Type B pancreatic cell (in vitro differentiated cells): Measurements from ENCODE around the gene KAT8. TPM values are rescaled to one million over a fixed set of nuclear protein-coding genes. Genes with fewer than 3 reads are reported as not detected.

Source experiments
- DNase-seq: peaks from one replicate; pipeline ENCODE4 v3.0.0; 2021; ENCODE audit warnings: mixed read lengths; ENCODE audit not compliant: unreplicated experiment; ENCODE audit errors: extremely low spot score
- H3K27ac Mint-ChIP-seq: 2 replicates; pipeline ENCODE4 v1.8.0; 2021; ENCODE audit warnings: mild to moderate bottlenecking, mixed read lengths
- H3K27me3 Mint-ChIP-seq: 2 replicates; pipeline ENCODE4 v1.8.0; 2021; ENCODE audit warnings: mixed read lengths
- H3K36me3 Mint-ChIP-seq: 2 replicates; pipeline ENCODE4 v1.8.0; 2021; ENCODE audit warnings: mixed read lengths
- H3K4me1 Mint-ChIP-seq: one replicate; pipeline ENCODE4 v1.8.0; 2021; ENCODE audit warnings: mixed read lengths; ENCODE audit not compliant: unreplicated experiment
- H3K4me3 Mint-ChIP-seq: 2 replicates; pipeline ENCODE4 v1.8.0; 2021; ENCODE audit warnings: mild to moderate bottlenecking, mixed read lengths
- H3K9me3 Mint-ChIP-seq: 2 replicates; pipeline ENCODE4 v1.8.0; 2021; ENCODE audit warnings: mixed read lengths
- CTCF ChIP-seq: fragments of 200-600 bp; sonication (generic); conservative IDR thresholded peaks from 2 replicates; pipeline ENCODE4 v1.5.0; 2021; ENCODE audit warnings: antibody characterized with exemption, mild to moderate bottlenecking
- total RNA-seq: library from RNA; stranded (reverse); gene quantifications from 2 replicates; pipeline ENCODE4 v1.2.1, GENCODE V29; 2021; ENCODE audit warnings: low replicate concordance

The KAT8 gene
- total RNA-seq, 1 donor from 2014 or later = 70.3 TPM

- peaks cover 11% of the 10 kb centered on the region for H3K36me3 Mint-ChIP-seq
- H3K4me1 Mint-ChIP-seq = peaks cover 10% of the 10 kb centered on the region
- no peak overlapping the region for H3K4me3 Mint-ChIP-seq
- H3K27ac Mint-ChIP-seq = no peak overlapping the region
- no peak for DNase-seq
- TF ChIP-seq CTCF = no peak
- no peaks in the 10 kb centered on the region for H3K27me3 Mint-ChIP-seq
- H3K9me3 Mint-ChIP-seq = no peaks in the 10 kb centered on the region
Observed at GRCh38 chr16:31111881-31112466, 5.5 kb upstream of the KAT8 start.

- no peak for TF ChIP-seq CTCF
- no peak overlapping the region for H3K4me3 Mint-ChIP-seq
- H3K9me3 Mint-ChIP-seq = no peaks in the 10 kb centered on the region
- H3K4me1 Mint-ChIP-seq = peaks cover 5% of the 10 kb centered on the region
- DNase-seq = no peak
- no peak overlapping the region for H3K27ac Mint-ChIP-seq
- no peaks in the 10 kb centered on the region for H3K27me3 Mint-ChIP-seq
- H3K36me3 Mint-ChIP-seq = peaks cover 11% of the 10 kb centered on the region
Observed at GRCh38 chr16:31112711-31113110, 4.8 kb upstream of the KAT8 start.

GRCh38 chr16:31113121-31114120, 4.0 kb upstream of the KAT8 start:
- Mint-ChIP-seq H3K9me3 (no peaks in the 10 kb centered on the region), H3K27me3 (no peaks in the 10 kb centered on the region), H3K4me1 (peaks cover 2% of the 10 kb centered on the region), H3K4me3 (peak overlapping the region; percentile 58), H3K27ac (peak overlapping the region; percentile 62), H3K36me3 (peaks cover 11% of the 10 kb centered on the region)
- no peak for DNase-seq
- TF ChIP-seq CTCF = no peak

GRCh38 chr16:31114468-31114867, 3.0 kb upstream of the KAT8 start:
- peaks cover 11% of the 10 kb centered on the region for H3K36me3 Mint-ChIP-seq
- H3K4me1 Mint-ChIP-seq = peaks cover 8% of the 10 kb centered on the region
- no peak for DNase-seq
- no peaks in the 10 kb centered on the region for H3K27me3 Mint-ChIP-seq
- no peak for TF ChIP-seq CTCF
- H3K4me3 Mint-ChIP-seq = peak overlapping the region; percentile 45
- no peaks in the 10 kb centered on the region for H3K9me3 Mint-ChIP-seq
- H3K27ac Mint-ChIP-seq = peak overlapping the region; percentile 83

- Mint-ChIP-seq H3K27ac (peak overlapping the region; percentile 95), H3K36me3 (peaks cover 16% of the 10 kb centered on the region), H3K4me3 (peak overlapping the region; percentile 88), H3K27me3 (no peaks in the 10 kb centered on the region), H3K9me3 (no peaks in the 10 kb centered on the region), H3K4me1 (peaks cover 8% of the 10 kb centered on the region)
- TF ChIP-seq CTCF = no peak
- no peak for DNase-seq
Observed at GRCh38 chr16:31118223-31119155, 1.0 kb downstream of the KAT8 start.
